ENCODE data around the gene RAB11FIP2. TPM values are rescaled to one million over a fixed set of nuclear protein-coding genes. Genes with fewer than 3 reads are reported as not detected.

Gene RAB11FIP2, protein sequence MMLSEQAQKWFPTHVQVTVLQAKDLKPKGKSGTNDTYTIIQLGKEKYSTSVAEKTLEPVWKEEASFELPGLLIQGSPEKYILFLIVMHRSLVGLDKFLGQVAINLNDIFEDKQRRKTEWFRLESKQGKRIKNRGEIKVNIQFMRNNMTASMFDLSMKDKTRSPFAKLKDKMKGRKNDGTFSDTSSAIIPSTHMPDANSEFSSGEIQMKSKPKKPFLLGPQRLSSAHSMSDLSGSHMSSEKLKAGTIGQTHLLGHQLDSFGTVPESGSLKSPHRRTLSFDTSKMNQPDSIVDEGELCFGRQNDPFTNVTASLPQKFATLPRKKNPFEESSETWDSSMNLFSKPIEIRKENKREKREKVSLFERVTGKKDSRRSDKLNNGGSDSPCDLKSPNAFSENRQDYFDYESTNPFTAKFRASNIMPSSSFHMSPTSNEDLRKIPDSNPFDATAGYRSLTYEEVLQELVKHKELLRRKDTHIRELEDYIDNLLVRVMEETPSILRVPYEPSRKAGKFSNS
- total RNA-seq (10 to 100 TPM in 4 of 5 donors, 1 to 10 TPM in 1; 4.6 to 74.1 (median 26.1) TPM), polyA plus RNA-seq (1 to 10 TPM; 4.3 to 9.1 (median 9.0) TPM)
- long read RNA-seq, donor 1, full-length matches to known transcripts: 3 of 3 reads
- long read RNA-seq, donor 1, partial matches to known transcripts: 0 of 3 reads
- long read RNA-seq, donor 1, other reads (novel, unspliced or antisense): 0 of 3 reads
- long read RNA-seq, donor 2, full-length matches to known transcripts: 1 of 1 reads
- long read RNA-seq, donor 2, partial matches to known transcripts: 0 of 1 reads
- long read RNA-seq, donor 2, other reads (novel, unspliced or antisense): 0 of 1 reads
- long read RNA-seq, donor 3: 0 reads
- long read RNA-seq, donor 4: 0 reads
- long read RNA-seq, donor 5, full-length matches to known transcripts: 2 of 2 reads
- long read RNA-seq, donor 5, partial matches to known transcripts: 0 of 2 reads
- long read RNA-seq, donor 5, other reads (novel, unspliced or antisense): 0 of 2 reads
- long read RNA-seq, donor 6, full-length matches to known transcripts: 17 of 17 reads
- long read RNA-seq, donor 6, partial matches to known transcripts: 0 of 17 reads
- long read RNA-seq, donor 6, other reads (novel, unspliced or antisense): 0 of 17 reads
- long read RNA-seq, donor 7, full-length matches to known transcripts: 2 of 2 reads
- long read RNA-seq, donor 7, partial matches to known transcripts: 0 of 2 reads
- long read RNA-seq, donor 7, other reads (novel, unspliced or antisense): 0 of 2 reads
- long read RNA-seq, donor 8, full-length matches to known transcripts: 2 of 2 reads
- long read RNA-seq, donor 8, partial matches to known transcripts: 0 of 2 reads
- long read RNA-seq, donor 8, other reads (novel, unspliced or antisense): 0 of 2 reads
- long read RNA-seq, donor 9, full-length matches to known transcripts: 5 of 5 reads
- long read RNA-seq, donor 9, partial matches to known transcripts: 0 of 5 reads
- long read RNA-seq, donor 9, other reads (novel, unspliced or antisense): 0 of 5 reads
- long read RNA-seq, donor 10: 0 reads

DNA sequence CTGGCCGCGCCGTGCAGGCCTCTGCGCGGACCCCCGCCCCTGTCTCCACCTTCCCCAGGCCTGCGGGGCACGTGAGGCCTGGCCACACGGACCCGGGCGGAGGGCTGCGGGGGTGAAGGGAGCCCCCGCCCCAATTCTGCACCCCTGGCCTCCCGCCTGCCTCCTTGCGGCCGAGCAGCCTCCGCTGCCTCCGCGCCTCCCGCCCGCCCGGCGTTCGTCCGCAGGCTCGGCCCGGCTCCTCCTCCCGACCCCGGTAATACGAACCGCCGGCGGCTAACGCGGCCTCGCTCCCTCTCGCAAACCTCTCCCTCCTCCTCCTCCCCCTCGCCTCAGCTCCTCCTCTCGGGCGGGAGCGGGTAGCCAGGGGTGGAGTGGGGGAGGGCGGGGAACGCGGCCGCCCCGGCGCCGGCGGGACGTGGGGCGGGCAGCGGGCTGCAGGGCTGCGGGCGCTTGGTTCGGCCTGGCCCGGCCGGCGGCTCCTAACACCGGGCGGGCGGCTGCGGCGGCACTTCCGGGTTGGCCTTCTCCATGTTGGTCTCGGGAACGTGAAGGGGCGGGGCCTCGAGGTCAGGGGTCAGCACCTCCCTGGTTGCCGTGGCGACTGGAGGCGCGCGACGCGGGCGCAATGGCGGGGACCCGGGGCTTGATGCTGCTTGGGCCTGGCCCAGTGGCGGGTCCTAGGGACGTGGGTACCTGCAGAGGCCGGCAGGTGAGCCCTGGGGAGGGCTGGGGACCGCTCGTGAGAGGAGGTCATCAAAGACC is at the start of gene RAB11FIP2:
Gene RAB11FIP2, minus strand, starts transcription at position 547 of the 762 bp plus-strand sequence. CDS start 778 bp downstream, outside the sequence.
- Histone ChIP-seq H3K27ac (peak within 1 kb of the TSS; percentile 92 to 95 (median 93)), H3K4me3 (peak within 1 kb of the TSS; percentile 76 to 89 (median 88)), H3K27me3 (no peaks in the 10 kb centered on the region), H3K4me1 (peaks cover 7 to 56% (median 33%) of the 10 kb centered on the region in 4 donors), H3K36me3 (no peaks in the 10 kb centered on the region), H3K9me3 (no peaks in the 10 kb centered on the region)
- TF ChIP-seq POLR2AphosphoS5 (IDR thresholded peaks at IDR 0.05): peak; percentile 4 to 79 (median 60)
- TF ChIP-seq POLR2A (IDR thresholded peaks at IDR 0.05): no peak
- TF ChIP-seq, protein P1, sequence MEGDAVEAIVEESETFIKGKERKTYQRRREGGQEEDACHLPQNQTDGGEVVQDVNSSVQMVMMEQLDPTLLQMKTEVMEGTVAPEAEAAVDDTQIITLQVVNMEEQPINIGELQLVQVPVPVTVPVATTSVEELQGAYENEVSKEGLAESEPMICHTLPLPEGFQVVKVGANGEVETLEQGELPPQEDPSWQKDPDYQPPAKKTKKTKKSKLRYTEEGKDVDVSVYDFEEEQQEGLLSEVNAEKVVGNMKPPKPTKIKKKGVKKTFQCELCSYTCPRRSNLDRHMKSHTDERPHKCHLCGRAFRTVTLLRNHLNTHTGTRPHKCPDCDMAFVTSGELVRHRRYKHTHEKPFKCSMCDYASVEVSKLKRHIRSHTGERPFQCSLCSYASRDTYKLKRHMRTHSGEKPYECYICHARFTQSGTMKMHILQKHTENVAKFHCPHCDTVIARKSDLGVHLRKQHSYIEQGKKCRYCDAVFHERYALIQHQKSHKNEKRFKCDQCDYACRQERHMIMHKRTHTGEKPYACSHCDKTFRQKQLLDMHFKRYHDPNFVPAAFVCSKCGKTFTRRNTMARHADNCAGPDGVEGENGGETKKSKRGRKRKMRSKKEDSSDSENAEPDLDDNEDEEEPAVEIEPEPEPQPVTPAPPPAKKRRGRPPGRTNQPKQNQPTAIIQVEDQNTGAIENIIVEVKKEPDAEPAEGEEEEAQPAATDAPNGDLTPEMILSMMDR (IDR thresholded peaks at IDR 0.05): peak in 1 of 7 experiments; percentile 19
- no peak for TF ChIP-seq EP300 (IDR thresholded peaks at IDR 0.05)
- WGBS, 5 donors: 0 to 1% (median 0%) methylated on average over 33 to 83 of the region's 83 CpGs
- intact Hi-C loops (cut with DNase I; ENCODE audit: low total_unique reads): no loop called here
- peak; percentile 97 to 98 for DNase-seq

DNA sequence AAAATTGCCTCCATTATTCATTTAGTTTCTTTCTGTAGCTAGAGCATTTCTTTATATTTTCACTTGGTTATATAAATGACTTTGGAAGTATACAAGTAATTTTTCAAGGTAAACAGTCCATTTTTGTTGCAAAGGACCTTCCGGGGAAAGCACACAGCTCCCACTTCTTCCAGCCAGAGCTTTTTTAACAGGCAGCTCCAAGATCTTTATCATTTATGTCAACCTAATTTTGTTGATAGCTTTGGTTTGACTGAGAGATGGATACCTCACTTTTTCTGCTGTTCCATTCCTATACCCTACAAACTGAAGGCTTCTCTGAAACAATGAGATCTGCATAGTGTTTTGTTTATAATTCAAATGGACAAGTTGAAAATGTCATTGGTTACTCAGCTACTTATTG is 49.3 kb upstream of the RAB11FIP2 start:
- H3K27ac ChIP-seq: no peak overlapping the region
- no peaks in the 10 kb centered on the region for H3K9me3 ChIP-seq
- no peak for TF ChIP-seq POLR2AphosphoS5 (IDR thresholded peaks at IDR 0.05)
- no peak for TF ChIP-seq POLR2A (IDR thresholded peaks at IDR 0.05)
- TF ChIP-seq EP300 (IDR thresholded peaks at IDR 0.05): no peak
- TF ChIP-seq, protein P1 (IDR thresholded peaks at IDR 0.05): no peak
- no peaks in the 10 kb centered on the region for H3K36me3 ChIP-seq
- WGBS, 5 donors: 63 to 76% (median 69%) methylated on average over 1 of the region's 1 CpG
- intact Hi-C loops (cut with DNase I; ENCODE audit: low total_unique reads): no loop called here
- H3K4me1 ChIP-seq: no peaks in the 10 kb centered on the region
- H3K27me3 ChIP-seq: no peaks in the 10 kb centered on the region
- no peak overlapping the region for H3K4me3 ChIP-seq
- no peak for DNase-seq

DNA sequence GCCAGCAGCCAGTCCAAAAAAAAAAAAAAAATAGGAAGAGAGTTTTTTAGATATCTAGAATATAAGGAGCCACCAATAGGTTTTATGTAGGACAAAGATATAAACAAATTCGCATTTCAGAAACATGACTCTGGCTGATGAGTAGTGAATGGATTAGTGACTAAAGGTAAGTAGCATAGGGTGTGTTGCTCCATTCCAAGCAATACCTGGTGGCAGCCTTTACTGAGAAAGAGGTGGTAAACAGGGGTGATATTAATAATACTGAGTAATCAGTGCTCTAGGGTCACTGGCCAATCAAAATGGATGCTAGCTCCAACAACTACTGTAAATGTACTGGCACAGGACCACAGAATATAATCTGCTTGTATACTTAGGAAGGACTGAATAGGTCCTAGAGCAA is 45.5 kb upstream of the RAB11FIP2 start:
- DNase-seq: no peak
- no peak overlapping the region for H3K4me3 ChIP-seq
- no peak overlapping the region for H3K27ac ChIP-seq
- intact Hi-C loops (cut with DNase I; ENCODE audit: low total_unique reads): no loop called here
- H3K36me3 ChIP-seq: no peaks in the 10 kb centered on the region
- 89 to 100% (median 97%) methylated on average over 1 of the region's 1 CpG for WGBS, 5 donors
- no peaks in the 10 kb centered on the region for H3K9me3 ChIP-seq
- H3K27me3 ChIP-seq: no peaks in the 10 kb centered on the region
- no peaks in the 10 kb centered on the region for H3K4me1 ChIP-seq
- TF ChIP-seq EP300 (IDR thresholded peaks at IDR 0.05) (no peak), POLR2AphosphoS5 (IDR thresholded peaks at IDR 0.05) (no peak), POLR2A (IDR thresholded peaks at IDR 0.05) (no peak)
- TF ChIP-seq, protein P1 (IDR thresholded peaks at IDR 0.05): no peak

Data from stomach (tissue), 19 donors.